DMS79 treated with DMSO at 0.1 percent for 48 hours (cell line): Measurements from ENCODE around the gene DCDC1.
A peak's percentile ranks its signal among the peaks of the same experiment; 100 is the strongest.

Experiments
- DNase-seq: peaks from one replicate; lab custom pipeline; 2025; lab: John Stamatoyannopoulos, UW

The DCDC1 gene

DNA sequence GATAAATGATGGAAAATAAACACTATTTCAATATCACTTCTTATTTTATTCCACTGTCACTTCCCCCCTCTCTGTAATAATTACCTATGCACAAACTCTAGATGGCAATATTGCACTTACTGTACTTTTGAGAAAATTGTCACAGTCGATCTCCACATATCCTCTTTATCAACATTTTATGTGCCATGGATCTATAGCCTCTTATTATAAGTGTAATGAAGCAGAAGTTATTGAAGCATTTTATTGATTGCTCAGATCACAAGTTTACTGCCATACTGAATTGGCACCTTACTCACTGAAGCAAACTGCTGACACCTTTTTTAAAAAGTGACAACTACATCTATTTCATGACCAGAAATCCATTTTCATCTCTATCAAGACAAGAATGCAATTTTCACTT is 133.4 kb downstream of the DCDC1 start:
- DNase-seq = peak; percentile 4

- DNase-seq = no peak
Observed at GRCh38 chr11:31233425-31233824, 136.1 kb downstream of the DCDC1 start.

DNA sequence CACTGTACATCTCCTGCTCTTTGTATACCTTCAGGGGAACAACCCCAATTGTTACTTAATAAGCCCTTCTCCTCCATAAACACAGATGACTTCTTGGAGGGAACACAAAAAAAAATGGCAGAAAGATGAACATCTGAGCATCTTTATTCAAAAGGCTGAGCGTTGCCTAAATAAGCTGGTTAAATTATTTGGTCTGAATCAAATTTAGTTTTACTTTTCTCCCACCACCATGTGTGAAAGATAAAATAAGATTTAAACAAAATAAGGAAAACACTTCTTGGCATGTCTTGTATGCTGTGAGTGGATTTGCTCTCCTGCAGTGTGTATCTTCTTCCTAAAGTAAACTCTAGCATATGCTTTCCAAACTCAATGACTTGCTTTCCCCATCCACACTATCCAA is 137.9 kb downstream of the DCDC1 start:
- no peak for DNase-seq

DNA sequence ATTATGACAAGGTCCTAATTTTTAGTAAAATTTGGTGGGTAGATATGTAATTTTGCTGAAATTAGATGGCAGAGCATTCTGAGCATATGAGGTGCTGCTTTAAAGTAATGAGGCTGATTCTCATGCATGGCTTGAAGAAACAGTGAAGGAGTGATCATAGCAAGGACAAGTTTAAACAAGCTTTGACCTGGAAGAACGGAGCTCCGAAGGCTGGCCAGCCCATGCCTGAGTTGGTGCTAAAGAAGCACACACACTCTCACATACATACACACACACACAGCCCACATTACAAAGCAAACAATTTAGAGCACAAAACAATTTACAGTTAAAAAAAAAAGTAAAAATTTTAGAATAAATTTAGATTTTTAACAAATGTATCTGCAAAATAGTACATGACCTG is 150.7 kb downstream of the DCDC1 start:
- no peak for DNase-seq

- no peak for DNase-seq
Observed at GRCh38 chr11:31214372-31214771, 155.2 kb downstream of the DCDC1 start.

- no peak for DNase-seq
Observed at GRCh38 chr11:31199378-31199777, 170.2 kb downstream of the DCDC1 start.

DNA sequence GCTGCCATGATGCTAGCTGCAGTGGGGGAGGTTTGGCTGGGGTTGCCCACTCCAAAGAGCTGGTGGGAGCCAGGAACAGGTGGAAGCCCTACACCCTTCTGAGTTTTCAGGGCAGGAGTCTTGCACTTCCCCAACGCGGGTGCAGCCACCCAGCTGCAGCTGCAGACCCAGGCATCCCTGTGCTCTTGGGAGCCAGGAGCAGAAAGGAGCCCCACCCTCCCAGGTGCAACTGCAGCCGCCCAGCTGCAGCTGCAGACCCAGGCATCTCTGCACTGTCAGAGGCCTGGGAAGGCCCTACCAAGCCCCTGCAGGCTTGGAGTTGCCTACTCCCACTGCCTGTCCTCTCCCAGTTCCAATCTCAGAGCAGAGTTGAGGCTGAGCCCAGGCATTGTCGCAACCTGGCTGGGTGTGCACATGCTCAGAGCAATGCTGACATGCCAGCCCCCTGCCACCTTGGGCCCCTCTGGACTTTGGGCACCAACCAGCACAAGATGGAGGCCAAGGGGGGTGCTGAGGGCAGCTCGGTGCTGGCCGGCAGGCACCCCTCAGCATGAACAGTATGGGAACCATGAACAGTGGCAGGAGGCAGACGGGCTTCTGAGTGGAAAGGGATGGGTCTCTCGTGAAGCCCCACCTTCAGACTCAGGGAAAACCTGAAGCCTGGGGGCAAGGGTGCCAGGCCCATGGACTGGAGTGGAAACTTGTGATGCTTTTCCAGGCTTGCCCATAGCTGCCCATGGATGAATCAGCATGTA is 195.4 kb downstream of the DCDC1 start:
- DNase-seq = no peak

DNA sequence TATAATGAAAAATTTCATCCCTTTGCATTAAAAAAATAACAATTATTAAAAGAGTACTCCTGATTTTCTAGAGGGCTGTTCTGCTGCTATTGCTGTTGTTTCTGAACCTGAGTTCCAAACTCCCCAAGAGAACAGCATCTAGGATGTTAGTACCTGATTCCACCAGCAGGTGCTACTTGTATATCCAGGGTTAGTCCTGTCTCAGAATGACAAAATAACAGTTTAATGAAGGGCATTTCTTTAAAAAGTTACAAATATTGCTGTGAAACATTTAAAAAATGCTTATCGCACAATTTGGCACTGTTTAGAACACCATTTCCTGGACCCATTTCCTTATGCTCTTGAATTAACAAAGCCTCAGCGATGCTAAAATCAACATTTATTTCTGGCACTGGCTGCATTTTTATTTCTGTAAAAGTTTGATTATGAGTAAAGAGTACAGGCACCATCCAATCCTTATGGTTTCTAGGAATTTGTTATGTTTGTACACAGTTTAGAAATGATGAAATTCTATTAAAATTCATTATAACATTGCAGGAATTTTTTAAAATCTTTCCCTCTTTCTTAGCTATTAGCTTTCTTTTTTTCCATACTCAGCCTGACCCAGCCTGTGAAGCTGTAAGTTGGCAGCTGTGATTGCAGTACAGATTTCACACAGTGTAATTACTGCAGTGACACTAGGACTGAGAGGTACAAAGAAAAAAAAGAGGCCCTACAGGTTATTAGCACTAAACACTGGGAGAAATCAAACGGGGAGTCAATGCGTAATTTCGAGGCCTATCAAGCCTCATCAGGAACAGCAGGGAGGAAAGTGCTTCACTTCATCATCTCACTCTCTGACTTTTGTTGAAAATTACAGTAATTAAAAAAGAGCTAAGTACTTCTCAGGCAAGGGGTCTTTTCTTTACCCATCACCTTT is 208.8 kb downstream of the DCDC1 start:
- no peak for DNase-seq

DNA sequence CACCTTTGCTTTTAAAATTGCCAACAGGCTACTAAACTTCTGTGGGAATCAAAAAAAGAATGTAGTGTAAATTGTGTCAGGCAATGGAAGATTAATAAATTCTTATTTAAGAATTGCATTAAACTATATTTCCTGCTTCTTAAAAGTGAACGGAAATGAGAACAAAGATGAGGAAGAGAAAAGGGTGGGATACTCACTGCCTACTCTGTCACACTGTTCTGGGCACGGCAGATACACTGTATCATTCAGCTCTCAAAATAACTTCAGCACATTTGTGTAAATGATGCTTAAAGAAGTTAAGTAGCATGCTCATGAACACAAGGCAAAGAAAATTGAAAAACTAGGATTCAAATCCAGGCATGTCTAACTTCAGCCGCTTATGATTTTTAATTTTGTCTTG is 218.7 kb downstream of the DCDC1 start:
- DNase-seq = no peak

GRCh38 chr11:31150011-31150410 is 219.5 kb downstream of the DCDC1 start:
- DNase-seq = no peak

- DNase-seq = no peak
Observed at GRCh38 chr11:31141789-31142188, 227.8 kb downstream of the DCDC1 start.

DNA sequence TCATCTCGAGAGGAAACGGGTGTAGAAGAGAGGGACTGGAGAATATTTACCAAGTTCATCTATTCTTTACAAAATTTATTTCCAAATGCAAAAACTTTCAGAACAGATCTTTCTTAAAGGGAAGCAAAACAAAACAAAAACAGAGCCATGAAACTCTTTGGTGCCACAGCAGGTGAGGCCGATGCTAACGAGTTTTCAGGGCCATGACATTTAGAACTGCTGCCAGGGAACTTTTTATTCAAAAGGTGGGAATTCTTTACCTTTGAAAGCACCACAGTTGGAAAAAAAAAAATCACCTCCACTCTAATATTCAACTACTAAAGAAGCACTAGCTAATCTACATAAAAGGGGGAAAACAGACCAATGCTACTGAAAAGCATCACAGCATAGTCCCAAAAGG is 230.1 kb downstream of the DCDC1 start:
- no peak for DNase-seq

DNA sequence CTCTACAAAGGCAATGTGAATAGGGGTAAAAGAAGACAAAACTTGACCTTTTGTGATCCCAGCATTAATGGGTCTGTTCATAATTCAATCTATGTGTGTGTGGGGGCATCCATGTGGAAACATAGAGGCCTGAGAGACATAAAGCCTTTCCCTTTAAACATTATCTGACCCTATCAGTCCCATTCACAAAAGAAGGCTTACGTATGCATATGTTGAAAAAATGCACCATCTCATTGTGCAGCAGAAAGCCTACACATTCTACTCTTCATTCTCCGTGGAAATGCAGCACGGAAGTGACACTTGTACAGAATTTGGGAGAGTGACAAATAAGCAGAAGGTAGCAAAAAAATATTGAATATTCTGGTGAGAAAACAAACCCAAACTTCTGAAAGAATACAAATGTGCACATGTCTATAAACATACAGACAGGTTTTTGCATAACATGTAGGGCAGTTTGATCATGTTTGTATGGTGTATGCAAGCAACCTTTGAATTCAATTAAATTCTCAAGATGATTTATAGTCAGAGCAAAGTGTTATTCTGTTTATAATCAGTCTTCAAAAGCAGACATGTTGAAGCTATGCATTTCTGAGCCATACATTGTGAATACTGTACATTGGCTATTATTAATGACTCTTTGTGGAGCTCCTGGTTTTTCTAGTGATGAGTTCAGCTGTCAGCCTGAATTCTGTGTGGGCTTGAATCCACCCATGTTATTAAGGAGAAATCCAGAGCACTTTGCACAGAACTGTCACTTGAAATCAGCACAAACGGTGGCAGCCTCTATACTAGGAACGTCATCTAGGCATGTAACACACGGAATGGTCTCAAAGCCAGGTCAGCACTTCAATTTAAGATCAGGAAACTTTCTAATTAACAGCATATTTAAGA is 236.8 kb downstream of the DCDC1 start:
- no peak for DNase-seq

DNA sequence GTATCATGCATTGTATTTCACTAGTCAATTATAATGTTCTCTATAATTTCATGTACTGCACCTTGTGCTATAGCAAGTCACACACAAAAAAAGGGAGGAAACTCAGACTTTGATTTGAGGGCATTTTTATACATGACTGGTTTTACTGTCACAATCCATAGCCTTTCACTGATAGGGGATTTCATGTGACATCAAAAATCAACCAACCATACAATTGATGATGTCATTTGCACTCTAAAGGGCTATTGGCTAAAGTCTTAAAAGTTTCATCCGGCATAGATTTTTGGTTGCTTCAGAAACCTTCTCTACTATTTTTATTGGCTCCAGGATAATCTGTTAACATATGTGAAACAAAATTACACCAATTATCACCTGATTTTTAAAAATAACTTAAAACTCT is 237.8 kb downstream of the DCDC1 start:
- no peak for DNase-seq

DNA sequence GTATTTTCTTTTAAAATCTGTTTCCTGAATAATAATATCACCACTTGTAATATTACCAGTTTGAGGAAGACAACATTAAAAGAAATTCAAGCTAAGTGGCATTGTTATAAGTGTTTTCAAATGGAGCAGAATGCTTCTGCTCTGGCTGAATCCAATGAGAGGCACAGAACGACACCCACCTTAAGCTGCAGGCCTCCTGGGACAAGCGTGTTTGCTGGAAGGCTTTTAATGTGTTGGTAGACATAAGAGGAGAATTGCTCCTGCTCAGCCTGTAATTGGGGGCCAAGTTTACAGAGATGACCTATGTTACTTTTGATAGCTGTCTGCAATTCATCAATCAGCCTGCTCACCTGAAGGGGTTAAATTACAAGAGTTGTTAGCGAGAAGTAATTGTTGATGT is 242.2 kb downstream of the DCDC1 start:
- no peak for DNase-seq

GRCh38 chr11:31120428-31120827 is 249.1 kb downstream of the DCDC1 start:
- no peak for DNase-seq

- DNase-seq = no peak
Observed at GRCh38 chr11:31118566-31118965, 251.0 kb downstream of the DCDC1 start.

DNA sequence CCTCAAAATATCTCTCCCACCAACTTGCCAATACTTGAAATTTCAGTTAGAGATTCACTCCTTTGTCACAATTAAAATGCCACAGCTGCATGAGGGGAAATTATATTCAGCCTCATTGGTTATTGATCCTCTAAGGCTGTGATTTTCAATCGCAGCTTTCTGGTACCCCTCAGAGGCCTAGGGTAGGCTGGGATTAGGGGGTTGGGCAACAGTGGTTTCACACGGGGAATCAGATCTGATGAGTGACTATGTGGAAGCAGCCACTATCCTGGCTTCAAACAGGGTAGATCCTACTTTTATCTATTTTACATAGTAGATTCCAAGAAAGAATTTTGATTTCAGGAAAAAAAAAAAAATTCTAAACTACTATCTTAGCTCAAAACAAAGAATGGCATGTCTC is 252.5 kb downstream of the DCDC1 start:
- DNase-seq = no peak

DNA sequence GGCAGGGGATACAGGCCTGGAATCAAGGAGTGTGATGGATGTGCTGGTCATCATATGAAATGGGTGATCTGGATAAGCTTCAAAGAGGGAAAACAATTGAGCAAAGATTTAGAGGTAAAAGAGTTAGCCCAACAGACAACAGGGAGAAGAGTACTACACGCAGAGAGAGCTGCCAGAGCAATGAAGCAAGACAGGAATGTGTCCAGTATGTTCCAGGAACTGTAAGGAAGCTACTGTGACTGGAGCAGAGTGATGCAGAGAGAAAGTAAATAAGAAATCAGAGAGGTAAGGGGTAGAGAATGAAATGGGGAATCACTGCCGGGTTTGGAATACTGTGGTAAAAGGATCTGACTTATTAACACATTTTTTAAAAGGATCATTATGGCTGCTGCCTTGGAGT is 255.1 kb downstream of the DCDC1 start:
- DNase-seq = no peak

- DNase-seq = no peak
Observed at GRCh38 chr11:31110830-31111229, 258.7 kb downstream of the DCDC1 start.

DNA sequence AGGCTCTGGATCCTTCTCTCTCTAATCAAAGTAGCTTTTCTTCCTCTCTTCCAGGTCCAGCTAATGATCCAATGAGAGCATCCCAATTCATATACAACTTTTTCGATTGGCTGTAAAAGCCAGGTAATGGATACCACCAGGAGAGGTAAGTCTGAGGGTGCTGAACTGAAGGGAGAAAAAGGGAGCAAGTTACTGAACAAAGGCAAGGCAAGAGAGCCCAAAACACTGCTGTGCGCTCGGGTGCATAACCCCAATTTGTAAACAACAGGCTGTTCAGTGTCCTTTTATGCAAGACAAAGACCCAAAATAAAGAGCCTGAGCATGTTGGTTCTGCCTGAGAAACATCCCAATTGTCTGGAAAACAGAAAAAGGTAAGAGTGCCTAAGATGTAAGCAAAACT is 260.1 kb downstream of the DCDC1 start:
- DNase-seq = no peak

- no peak for DNase-seq
Observed at GRCh38 chr11:31107649-31108048, 261.9 kb downstream of the DCDC1 start.
